ENCODE results near the gene TTC39C.

The TTC39C gene

GRCh38 chr18:24014062-24014985, at the start of gene TTC39C:
TSS of gene TTC39C (plus strand) at chr18:24014754. CDS start at chr18:24014872, 118 bp downstream.
- H3K9me3 Mint-ChIP-seq = no peaks in the 10 kb centered on the region
- H3K4me1 Mint-ChIP-seq (ENCODE audit: low read depth) = peaks cover 83% of the 10 kb centered on the region
- no peaks in the 10 kb centered on the region for H3K27me3 Mint-ChIP-seq
- peak within 1 kb of the TSS; percentile 93 for H3K27ac Mint-ChIP-seq
- peaks cover 19% of the 10 kb centered on the region for H3K36me3 Mint-ChIP-seq (ENCODE audit: low read depth)
- H3K4me3 Mint-ChIP-seq = peak within 1 kb of the TSS; percentile 98

GRCh38 chr18:23966909-23967308, 47.6 kb upstream of the TTC39C start:
- no peak overlapping the region for H3K4me3 Mint-ChIP-seq
- no peak overlapping the region for H3K27ac Mint-ChIP-seq
- peaks cover 80% of the 10 kb centered on the region for H3K4me1 Mint-ChIP-seq (ENCODE audit: low read depth)
- no peaks in the 10 kb centered on the region for H3K36me3 Mint-ChIP-seq (ENCODE audit: low read depth)
- no peaks in the 10 kb centered on the region for H3K9me3 Mint-ChIP-seq
- H3K27me3 Mint-ChIP-seq = no peaks in the 10 kb centered on the region

- peak overlapping the region; percentile 21 for H3K27ac Mint-ChIP-seq
Measured at GRCh38 chr18:23967321-23968089, 47.0 kb upstream of the TTC39C start.

DNA sequence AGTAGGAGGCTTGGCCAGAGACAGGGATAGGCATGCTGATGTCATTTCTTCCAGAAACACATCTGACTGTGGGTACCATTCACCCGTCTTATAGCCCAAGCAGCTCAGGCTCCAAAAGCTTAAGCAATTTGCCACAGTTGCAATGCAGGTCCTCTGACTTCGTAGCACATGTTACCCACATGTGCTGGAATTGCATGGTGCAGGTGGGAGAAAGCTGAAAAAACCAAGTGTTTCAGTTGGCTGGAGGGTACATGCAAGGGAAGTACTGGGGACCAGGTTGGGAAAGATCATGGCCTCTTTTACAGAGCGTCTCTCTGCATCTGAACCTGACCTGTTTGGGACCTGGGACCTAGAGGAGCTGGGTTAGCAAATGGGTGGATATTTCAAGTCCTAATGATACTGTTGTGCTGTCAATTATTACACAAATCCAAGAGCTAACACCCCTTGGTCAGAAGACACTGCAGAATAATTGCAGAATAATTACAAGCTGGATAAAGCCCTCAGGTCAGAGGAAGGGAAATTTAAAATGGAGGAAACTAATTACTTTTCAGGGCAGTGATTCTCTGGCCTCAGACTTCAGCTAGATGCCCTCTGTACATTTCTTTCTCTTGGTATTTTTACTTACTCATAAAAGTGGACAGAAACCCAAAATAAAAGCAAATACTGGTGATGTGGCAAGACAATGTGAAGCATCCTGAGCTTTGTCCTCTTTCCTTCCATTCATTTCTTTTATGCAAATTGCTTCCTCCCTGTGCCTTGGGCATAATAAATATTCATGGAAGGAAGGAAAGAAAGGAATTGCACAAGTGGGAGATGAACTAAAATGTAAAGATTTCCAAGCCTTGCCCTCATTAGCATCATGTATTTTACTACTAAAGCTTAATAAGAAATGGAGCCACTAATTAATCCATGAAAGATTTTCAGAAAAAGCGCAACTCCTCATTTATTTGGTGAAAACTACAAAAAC, 45.6 kb upstream of the TTC39C start:
- H3K27me3 Mint-ChIP-seq = no peaks in the 10 kb centered on the region
- H3K27ac Mint-ChIP-seq = no peak overlapping the region
- peaks cover 93% of the 10 kb centered on the region for H3K4me1 Mint-ChIP-seq (ENCODE audit: low read depth)
- H3K4me3 Mint-ChIP-seq = no peak overlapping the region
- H3K9me3 Mint-ChIP-seq = no peaks in the 10 kb centered on the region
- no peaks in the 10 kb centered on the region for H3K36me3 Mint-ChIP-seq (ENCODE audit: low read depth)

More at GRCh38 chr18:23967321-23968089, 47.0 kb upstream of the TTC39C start:
- Mint-ChIP-seq H3K36me3 (ENCODE audit: low read depth) (no peaks in the 10 kb centered on the region), H3K27me3 (no peaks in the 10 kb centered on the region), H3K4me3 (no peak overlapping the region), H3K9me3 (no peaks in the 10 kb centered on the region), H3K4me1 (ENCODE audit: low read depth) (peaks cover 86% of the 10 kb centered on the region)

DNA sequence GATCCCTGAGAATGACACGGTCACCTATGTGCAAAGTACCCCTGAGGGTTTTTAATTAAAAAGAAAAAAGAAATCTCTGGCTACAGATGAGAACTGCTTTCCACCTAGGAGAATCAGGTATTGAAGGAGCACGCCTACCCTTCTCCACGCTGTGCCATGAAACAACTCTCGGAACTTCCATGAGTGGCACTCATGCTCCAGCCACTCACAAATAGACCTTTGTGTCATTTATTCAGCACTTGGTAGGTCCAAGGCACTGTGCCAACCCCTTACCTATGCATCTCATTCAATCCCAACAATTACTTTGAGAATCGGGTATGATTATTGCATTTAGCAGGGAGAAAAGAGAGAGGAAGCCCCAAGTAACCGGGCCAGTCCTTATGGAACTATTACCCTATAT, 44.9 kb upstream of the TTC39C start:
- no peaks in the 10 kb centered on the region for H3K9me3 Mint-ChIP-seq
- no peak overlapping the region for H3K4me3 Mint-ChIP-seq
- H3K27me3 Mint-ChIP-seq = no peaks in the 10 kb centered on the region
- peaks cover 87% of the 10 kb centered on the region for H3K4me1 Mint-ChIP-seq (ENCODE audit: low read depth)
- peak overlapping the region; percentile 65 for H3K27ac Mint-ChIP-seq
- H3K36me3 Mint-ChIP-seq (ENCODE audit: low read depth) = no peaks in the 10 kb centered on the region

GRCh38 chr18:23970161-23971096, 44.1 kb upstream of the TTC39C start:
- Mint-ChIP-seq H3K4me1 (ENCODE audit: low read depth) (peaks cover 80% of the 10 kb centered on the region), H3K4me3 (peak overlapping the region; percentile 40)

GRCh38 chr18:23971097-23971440, 43.5 kb upstream of the TTC39C start:
- peaks cover 73% of the 10 kb centered on the region for H3K4me1 Mint-ChIP-seq (ENCODE audit: low read depth)
- H3K9me3 Mint-ChIP-seq = no peaks in the 10 kb centered on the region
- peak overlapping the region; percentile 40 for H3K4me3 Mint-ChIP-seq
- no peaks in the 10 kb centered on the region for H3K27me3 Mint-ChIP-seq
- peak overlapping the region; percentile 90 for H3K27ac Mint-ChIP-seq
- no peaks in the 10 kb centered on the region for H3K36me3 Mint-ChIP-seq (ENCODE audit: low read depth)

More at GRCh38 chr18:23970161-23971096, 44.1 kb upstream of the TTC39C start:
- Mint-ChIP-seq H3K9me3 (no peaks in the 10 kb centered on the region), H3K36me3 (ENCODE audit: low read depth) (no peaks in the 10 kb centered on the region), H3K27ac (peak overlapping the region; percentile 90), H3K27me3 (no peaks in the 10 kb centered on the region)

GRCh38 chr18:23971666-23972230, 42.8 kb upstream of the TTC39C start:
- no peak overlapping the region for H3K27ac Mint-ChIP-seq
- no peaks in the 10 kb centered on the region for H3K27me3 Mint-ChIP-seq
- no peaks in the 10 kb centered on the region for H3K36me3 Mint-ChIP-seq (ENCODE audit: low read depth)
- H3K4me1 Mint-ChIP-seq (ENCODE audit: low read depth) = peaks cover 70% of the 10 kb centered on the region
- no peak overlapping the region for H3K4me3 Mint-ChIP-seq
- peaks cover 6% of the 10 kb centered on the region for H3K9me3 Mint-ChIP-seq

GRCh38 chr18:23972453-23972852, 42.1 kb upstream of the TTC39C start:
- peaks cover 67% of the 10 kb centered on the region for H3K4me1 Mint-ChIP-seq (ENCODE audit: low read depth)
- no peaks in the 10 kb centered on the region for H3K27me3 Mint-ChIP-seq
- no peak overlapping the region for H3K4me3 Mint-ChIP-seq
- peaks cover 10% of the 10 kb centered on the region for H3K9me3 Mint-ChIP-seq
- H3K27ac Mint-ChIP-seq = peak overlapping the region; percentile 54
- no peaks in the 10 kb centered on the region for H3K36me3 Mint-ChIP-seq (ENCODE audit: low read depth)

DNA sequence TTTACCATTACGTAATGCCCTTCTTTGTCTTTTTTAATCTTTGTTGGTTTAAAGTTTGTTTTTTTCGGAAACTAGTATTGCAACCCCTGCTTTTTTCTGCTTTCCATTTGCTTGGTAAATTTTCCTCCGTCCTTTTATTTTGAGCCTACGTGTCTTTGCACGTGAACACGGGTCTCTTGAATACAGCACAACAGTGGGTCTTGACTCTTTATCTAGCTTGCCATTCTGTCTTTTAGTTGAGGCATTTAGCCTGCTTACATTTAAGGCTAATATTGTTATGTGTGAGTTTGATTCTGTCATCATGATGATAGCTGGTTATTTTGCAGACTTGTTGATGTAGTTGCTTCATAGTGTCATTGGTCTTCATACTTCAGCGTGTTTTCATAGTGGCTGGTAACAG, 37.5 kb upstream of the TTC39C start:
- Mint-ChIP-seq H3K4me3 (no peak overlapping the region), H3K36me3 (ENCODE audit: low read depth) (no peaks in the 10 kb centered on the region), H3K27ac (no peak overlapping the region), H3K9me3 (peaks cover 10% of the 10 kb centered on the region), H3K27me3 (no peaks in the 10 kb centered on the region), H3K4me1 (ENCODE audit: low read depth) (peaks cover 44% of the 10 kb centered on the region)

DNA sequence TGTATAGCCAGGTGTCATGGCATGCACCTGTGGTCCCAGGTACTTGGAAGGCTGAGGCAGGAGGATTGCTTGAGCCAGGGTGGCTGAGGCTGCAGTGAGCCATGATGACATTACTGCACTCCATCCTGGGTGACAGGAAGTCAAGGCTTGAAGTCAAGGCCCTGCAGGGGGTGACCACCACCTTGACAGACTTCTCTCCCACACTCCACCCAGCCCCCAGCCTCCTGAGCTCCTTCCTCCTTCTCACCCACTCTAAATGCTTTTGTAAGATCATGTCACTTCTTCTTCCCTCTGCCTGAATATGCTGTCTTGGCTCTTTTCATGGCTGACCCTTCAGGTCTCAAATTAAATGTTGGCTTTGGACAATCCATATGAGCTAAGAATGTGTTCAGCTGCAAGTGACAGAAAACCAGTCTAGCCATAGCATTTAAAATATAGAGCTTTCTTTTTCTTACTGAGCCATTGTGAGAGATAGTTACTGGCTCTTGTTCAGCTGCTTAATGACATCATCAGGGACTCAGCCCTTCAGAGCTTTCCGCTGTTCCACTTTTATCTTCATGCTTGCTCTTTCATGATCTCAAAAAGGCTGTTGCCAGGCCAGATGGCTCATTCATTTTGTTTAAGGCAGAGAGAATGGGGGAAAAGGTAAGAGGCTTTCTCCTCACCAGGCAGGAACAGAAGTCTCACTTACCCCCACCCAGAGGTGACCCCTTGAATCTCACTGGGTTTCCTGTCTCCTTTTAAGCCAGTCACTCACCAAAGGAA, 36.7 kb upstream of the TTC39C start:
- Mint-ChIP-seq H3K4me3 (no peak overlapping the region), H3K9me3 (peaks cover 10% of the 10 kb centered on the region), H3K4me1 (ENCODE audit: low read depth) (peaks cover 44% of the 10 kb centered on the region), H3K27ac (no peak overlapping the region), H3K36me3 (ENCODE audit: low read depth) (no peaks in the 10 kb centered on the region), H3K27me3 (no peaks in the 10 kb centered on the region)

GRCh38 chr18:23981369-23981980, 33.1 kb upstream of the TTC39C start:
- Mint-ChIP-seq H3K36me3 (ENCODE audit: low read depth) (peaks cover 6% of the 10 kb centered on the region), H3K27ac (no peak overlapping the region), H3K27me3 (no peaks in the 10 kb centered on the region), H3K9me3 (peaks cover 6% of the 10 kb centered on the region), H3K4me3 (no peak overlapping the region), H3K4me1 (ENCODE audit: low read depth) (peaks cover 44% of the 10 kb centered on the region)
